ENCODE data around the gene PDE12.
"Not testable (repeated sequence)": the region's sequence is repeated elsewhere in the genome, so short reads cannot be mapped to it uniquely, and the experiment has no call there.

Gene PDE12

GRCh38 chr3:57600195-57600594 is 44.1 kb downstream of the PDE12 start:
- no peak overlapping the region for H3K4me3 ChIP-seq (ENCODE audit: low read depth, low read length)
- TF ChIP-seq CTCF (IDR thresholded peaks at IDR 0.05; ENCODE audit: low read depth, low read length), result no peak

DNA sequence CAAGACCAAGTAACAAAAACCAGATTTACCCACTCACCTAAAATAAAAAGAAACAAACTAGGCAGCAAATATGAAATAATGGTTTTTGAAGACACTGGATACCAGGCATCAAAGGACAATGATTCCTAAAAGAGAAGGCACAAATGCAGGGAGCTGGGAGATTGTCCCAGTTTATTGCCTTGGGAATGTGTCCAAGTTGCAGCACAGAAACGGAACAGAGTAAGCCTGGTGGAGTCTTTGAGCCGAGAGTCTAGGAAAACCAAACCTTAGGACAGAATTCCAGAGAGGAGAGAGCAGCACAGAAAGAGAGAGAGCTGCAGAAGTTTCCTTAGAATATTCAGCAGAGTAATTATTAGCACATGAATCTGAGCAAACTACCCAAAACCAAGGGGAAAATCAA is 48.9 kb downstream of the PDE12 start:
- no peak overlapping the region for H3K4me3 ChIP-seq (ENCODE audit: low read depth, low read length)
- TF ChIP-seq CTCF (IDR thresholded peaks at IDR 0.05; ENCODE audit: low read depth, low read length), result no peak

- H3K4me3 ChIP-seq (ENCODE audit: low read depth, low read length), result no peak overlapping the region
- TF ChIP-seq CTCF (IDR thresholded peaks at IDR 0.05; ENCODE audit: low read depth, low read length), result no peak
These were observed 49.6 kb downstream of the PDE12 start for GRCh38 chr3:57605683-57606082.

- not testable (repeated sequence) for H3K4me3 ChIP-seq (ENCODE audit: low read depth, low read length)
These were observed 55.8 kb downstream of the PDE12 start for GRCh38 chr3:57611870-57612269.

- TF ChIP-seq CTCF (IDR thresholded peaks at IDR 0.05; ENCODE audit: low read depth, low read length), result no peak
- no peak overlapping the region for H3K4me3 ChIP-seq (ENCODE audit: low read depth, low read length)
These were observed 60.2 kb downstream of the PDE12 start for GRCh38 chr3:57616233-57616632.

Data from WI38 (cell line).